Ishikawa (cell line): ENCODE results near the gene PPM1J.

Experiments used
- CEBPB ChIP-seq: IDR thresholded peaks from 2 replicates; pipeline ENCODE4 v1.6.1; 2012
- FOXM1 ChIP-seq: IDR thresholded peaks from 2 replicates; pipeline ENCODE4 v1.6.1; 2012; ENCODE audit warnings: low read depth, borderline replicate concordance
- TEAD4 ChIP-seq: IDR thresholded peaks from 2 replicates; pipeline ENCODE4 v1.6.1; 2012

GRCh38 chr1:112701227-112702066 is 13.7 kb downstream of the PPM1J start:
- TF ChIP-seq FOXM1 (no peak), TEAD4 (no peak), CEBPB (no peak)
